Stimulated activated CD8-positive, alpha-beta memory T cell treated with anti-CD3 and anti-CD28 coated beads, Interleukin-2, amount 100 ng/mL, for 48 hours (primary cell): Measurements from ENCODE around the gene FAM53A.
"Not testable (repeated sequence)": the region's sequence is repeated elsewhere in the genome, so short reads cannot be mapped to it uniquely, and the experiment has no call there.

ENCODE experiments used
- DNase-seq, 2 donors: peaks; one replicate each; pipeline ENCODE4 v3.0.0-alpha.2; 2020; ENCODE audit warnings: low read depth in 2 of 2

FAM53A gene

GRCh38 chr4:1686440-1687036, 2.4 kb upstream of the FAM53A start:
- DNase-seq = no peak

- DNase-seq = no peak
Observed at GRCh38 chr4:1685235-1686150, 1.4 kb upstream of the FAM53A start.

GRCh38 chr4:1684506-1685234, 557 bp upstream of the FAM53A start:
- DNase-seq = peak in 1 of 2 donors; percentile 93

GRCh38 chr4:1683261-1683735, 815 bp downstream of the FAM53A start:
- DNase-seq = no peak

GRCh38 chr4:1682860-1683259, 1.3 kb downstream of the FAM53A start:
- DNase-seq = no peak

GRCh38 chr4:1678244-1678643, 5.9 kb downstream of the FAM53A start:
- DNase-seq = no peak

GRCh38 chr4:1676605-1677525, 7.2 kb downstream of the FAM53A start:
- no peak for DNase-seq

GRCh38 chr4:1675802-1676137, 8.3 kb downstream of the FAM53A start:
- no peak for DNase-seq

GRCh38 chr4:1675136-1675801, 8.8 kb downstream of the FAM53A start:
- no peak for DNase-seq

- no peak for DNase-seq
Observed at GRCh38 chr4:1674682-1675081, 9.4 kb downstream of the FAM53A start.

- no peak for DNase-seq
Observed at GRCh38 chr4:1673671-1674070, 10.4 kb downstream of the FAM53A start.

- not testable (repeated sequence) for DNase-seq
Observed at GRCh38 chr4:1671011-1671410, 13.1 kb downstream of the FAM53A start.

- DNase-seq = no peak
Observed at GRCh38 chr4:1670279-1670678, 13.8 kb downstream of the FAM53A start.

GRCh38 chr4:1669850-1670249, 14.3 kb downstream of the FAM53A start:
- no peak for DNase-seq

- DNase-seq = no peak
Observed at GRCh38 chr4:1669270-1669669, 14.8 kb downstream of the FAM53A start.

- DNase-seq = no peak
Observed at GRCh38 chr4:1668488-1668840, 15.6 kb downstream of the FAM53A start.

- DNase-seq = no peak
Observed at GRCh38 chr4:1667273-1667672, 16.8 kb downstream of the FAM53A start.

GRCh38 chr4:1666391-1666790, 17.7 kb downstream of the FAM53A start:
- no peak for DNase-seq

- no peak for DNase-seq
Observed at GRCh38 chr4:1664141-1664540, 20.0 kb downstream of the FAM53A start.

GRCh38 chr4:1663549-1663948, 20.6 kb downstream of the FAM53A start:
- no peak for DNase-seq

GRCh38 chr4:1661695-1662094, 22.4 kb downstream of the FAM53A start:
- no peak for DNase-seq
